ENCODE results near the gene OSGEP. TPM values are rescaled to one million over a fixed set of nuclear protein-coding genes. Genes with fewer than 3 reads are reported as not detected.
A peak's percentile ranks its signal among the peaks of the same experiment; 100 is the strongest.

OSGEP gene
- total RNA-seq, 2 experiments from 2014 or later, result 51.8 to 56.6 TPM

DNA sequence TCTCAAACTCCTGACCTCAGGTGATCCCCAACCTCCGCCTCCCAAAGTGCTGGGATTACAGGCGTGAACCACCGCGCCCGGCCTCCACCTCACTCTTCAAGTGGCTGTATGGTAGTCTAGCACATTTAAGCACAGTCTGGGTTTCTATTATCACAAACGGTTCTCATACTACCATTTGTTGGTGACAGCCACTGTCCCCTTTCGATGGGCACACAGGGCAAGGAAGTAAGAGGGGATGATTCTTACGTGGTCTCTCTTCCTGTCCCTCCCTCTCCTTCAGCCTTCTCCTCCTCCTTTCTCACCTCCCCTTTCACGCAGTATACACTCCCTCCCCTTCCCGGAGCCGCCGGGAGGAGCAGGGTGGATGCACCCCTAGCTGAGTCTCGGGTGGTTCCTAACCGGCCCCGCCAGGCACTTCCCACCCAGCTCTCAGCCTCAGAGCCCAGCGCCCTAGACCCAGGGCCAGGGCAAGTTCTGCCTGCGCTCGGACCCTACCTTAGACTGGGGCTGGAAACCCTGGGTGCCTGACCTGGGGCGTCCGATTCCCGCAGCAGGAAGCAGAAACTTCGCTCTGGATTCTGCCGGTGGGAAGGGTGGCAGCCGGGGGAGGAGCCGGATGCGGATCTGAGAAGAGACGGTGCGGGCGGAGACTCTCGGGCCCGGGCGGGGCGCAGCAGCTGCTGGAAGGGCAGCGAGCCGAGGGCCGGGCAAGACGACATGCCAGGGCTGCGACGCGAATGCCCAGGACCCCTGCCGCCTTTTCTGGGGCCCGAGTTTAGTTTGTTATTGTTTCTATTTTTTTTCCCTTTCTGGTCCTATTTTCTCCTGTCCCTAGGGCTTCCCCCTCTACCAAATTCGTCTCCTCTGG lies 41.5 kb downstream of the OSGEP start, which contains the start of gene TEP1:
TSS of gene TEP1 (minus strand) at position 626 of the 868 bp plus-strand sequence. CDS start 5,062 bp downstream, outside the sequence.
- Mint-ChIP-seq H3K4me1 (ENCODE audit: low read depth) (peaks cover 42% of the 10 kb centered on the region), H3K27me3 (ENCODE audit: low read depth) (no peaks in the 10 kb centered on the region), H3K4me3 (peak within 1 kb of the TSS; percentile 94), H3K36me3 (ENCODE audit: low read depth) (peaks cover 4% of the 10 kb centered on the region), H3K9me3 (ENCODE audit: insufficient read depth) (no peaks in the 10 kb centered on the region), H3K27ac (peak within 1 kb of the TSS; percentile 95)
- DNase-seq (peak; percentile 82), ATAC-seq (peak; percentile 92)
- CTCF ChIA-PET, result interaction anchor here (0.7 to 4.3 kb wide), 13 partner anchors 11 to 268 kb away, joined by 3 to 59 read pairs (median 17); partner anchors contain the start of genes PARP2, PIP4P1 and PNP
- POLR2A ChIA-PET, result interaction anchor here (1.0 to 3.9 kb wide), 8 partner anchors 15 to 268 kb away, joined by 3 to 29 read pairs (median 4); partner anchors contain the start of genes APEX1, OSGEP, PARP2 and PIP4P1

DNA sequence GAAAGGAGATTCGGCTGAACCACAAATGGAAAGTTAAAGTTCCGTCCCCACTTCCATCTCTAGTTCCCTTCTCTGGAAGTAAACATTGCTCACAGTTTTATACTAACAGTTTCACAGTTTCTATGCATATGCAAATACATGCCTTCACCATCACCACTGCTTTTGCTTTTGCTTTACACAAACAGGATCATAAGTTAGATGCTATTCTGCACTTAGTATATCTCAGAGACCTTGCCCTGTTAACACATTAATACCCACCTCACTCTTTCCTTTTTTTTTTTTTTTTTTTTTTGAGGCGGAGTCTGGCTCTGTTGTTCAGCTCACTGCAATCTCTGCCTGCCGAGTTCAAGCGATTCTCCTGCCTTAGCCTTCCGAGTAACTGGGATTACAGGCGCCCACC lies 42.2 kb downstream of the OSGEP start:
- Mint-ChIP-seq H3K27ac (peak overlapping the region; percentile 95), H3K4me3 (peak overlapping the region; percentile 94), H3K4me1 (ENCODE audit: low read depth) (peaks cover 41% of the 10 kb centered on the region), H3K36me3 (ENCODE audit: low read depth) (peaks cover 11% of the 10 kb centered on the region), H3K27me3 (ENCODE audit: low read depth) (no peaks in the 10 kb centered on the region), H3K9me3 (ENCODE audit: insufficient read depth) (no peaks in the 10 kb centered on the region)
- DNase-seq (no peak), ATAC-seq (peak; percentile 8)
- ChIA-PET POLR2A (interaction anchor here (0.6 to 3.9 kb wide), 4 partner anchors 16 to 112 kb away, joined by 3 to 29 read pairs (median 13); partner anchors contain the start of genes APEX1 and OSGEP), CTCF (interaction anchor here (0.7 to 4.3 kb wide), 5 partner anchors 49 to 200 kb away, joined by 3 to 53 read pairs (median 18); partner anchors contain the start of genes PARP2 and PIP4P1)

DNA sequence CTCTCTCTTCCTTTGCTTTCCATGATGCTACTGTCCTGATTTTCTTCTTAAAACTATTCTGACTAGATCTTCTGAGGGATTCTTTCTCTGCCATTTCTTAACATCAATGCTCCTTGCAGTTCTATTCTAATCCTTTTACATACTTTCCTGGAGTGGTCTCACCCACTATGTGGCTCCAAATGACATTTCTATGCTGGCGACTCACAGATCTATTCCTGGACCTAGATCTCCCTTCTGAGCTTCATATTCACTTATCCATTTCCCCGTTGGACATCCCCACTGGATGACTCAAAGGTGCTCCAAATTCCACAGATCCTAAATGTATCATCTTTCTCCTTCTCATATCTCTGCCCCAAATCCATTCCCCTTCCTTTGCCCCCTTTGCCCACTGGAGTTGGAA lies 45.4 kb downstream of the OSGEP start:
- no peak overlapping the region for H3K27ac Mint-ChIP-seq
- ChIA-PET POLR2A (no interaction called here), CTCF (no interaction called here)
- DNase-seq, result no peak
- peaks cover 39% of the 10 kb centered on the region for H3K36me3 Mint-ChIP-seq (ENCODE audit: low read depth)
- no peaks in the 10 kb centered on the region for H3K27me3 Mint-ChIP-seq (ENCODE audit: low read depth)
- peaks cover 37% of the 10 kb centered on the region for H3K4me1 Mint-ChIP-seq (ENCODE audit: low read depth)
- ATAC-seq, result no peak
- H3K4me3 Mint-ChIP-seq, result no peak overlapping the region
- no peaks in the 10 kb centered on the region for H3K9me3 Mint-ChIP-seq (ENCODE audit: insufficient read depth)

DNA sequence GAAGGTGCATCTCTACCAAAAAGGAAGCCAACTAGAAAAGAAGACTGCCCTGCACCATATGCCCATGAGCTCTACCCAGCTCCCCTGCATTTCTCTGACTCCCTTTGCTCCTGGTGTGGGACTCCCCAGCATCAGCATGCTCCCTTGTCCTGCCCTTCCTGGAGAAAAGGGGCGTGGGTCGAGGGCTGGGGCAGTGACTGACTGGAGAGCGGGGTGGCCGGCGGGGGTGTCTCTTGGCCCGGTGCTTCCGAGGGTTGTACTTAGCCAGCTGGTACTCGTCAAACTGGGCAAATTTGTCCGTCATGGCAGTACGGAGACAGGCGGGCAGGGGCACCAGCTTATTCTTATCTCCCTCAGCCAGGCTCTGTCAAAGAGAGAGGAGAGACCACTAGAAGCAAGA lies 51.1 kb downstream of the OSGEP start:
- DNase-seq, result no peak
- ATAC-seq, result no peak
- ChIA-PET POLR2A (no interaction called here), CTCF (interaction anchor here (0.7 kb wide), 1 partner anchor 12 kb away, joined by 3 read pairs; no protein-coding TSS in a partner anchor)
- Mint-ChIP-seq H3K4me1 (ENCODE audit: low read depth) (peaks cover 28% of the 10 kb centered on the region), H3K27me3 (ENCODE audit: low read depth) (no peaks in the 10 kb centered on the region), H3K27ac (no peak overlapping the region), H3K9me3 (ENCODE audit: insufficient read depth) (no peaks in the 10 kb centered on the region), H3K4me3 (no peak overlapping the region), H3K36me3 (ENCODE audit: low read depth) (peaks cover 74% of the 10 kb centered on the region)

DNA sequence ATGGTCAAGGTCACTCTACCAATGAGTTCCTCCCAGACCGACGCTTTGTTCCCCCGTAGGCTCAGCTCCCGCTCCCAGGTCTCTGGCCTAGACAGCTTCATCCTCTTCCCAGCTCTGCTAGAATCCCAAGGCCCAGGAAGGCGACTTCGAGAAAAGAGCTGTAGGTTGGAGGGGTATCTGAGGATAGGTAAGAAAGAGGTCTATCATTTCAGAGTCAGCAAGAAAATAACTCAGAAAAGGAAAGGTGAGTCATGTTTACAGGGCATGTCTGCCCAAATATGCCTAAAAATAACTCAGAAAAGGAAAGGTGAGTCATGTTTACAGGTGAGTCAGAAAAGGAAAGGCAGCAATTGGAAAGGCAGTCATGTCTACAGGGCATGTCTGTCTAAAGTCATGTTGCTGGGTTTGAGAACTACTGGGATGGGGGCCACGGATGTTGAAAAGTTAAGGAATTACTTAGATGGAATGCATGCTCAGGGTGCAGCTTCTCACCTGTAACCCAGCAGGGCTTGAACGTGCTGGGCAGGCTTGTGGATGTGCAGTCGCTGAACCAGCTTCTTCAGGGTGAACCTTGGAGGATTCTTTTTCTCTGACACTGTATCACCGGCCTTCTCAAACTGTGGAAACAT lies 53.5 kb downstream of the OSGEP start:
- Mint-ChIP-seq H3K4me3 (no peak overlapping the region), H3K4me1 (ENCODE audit: low read depth) (peaks cover 24% of the 10 kb centered on the region), H3K27me3 (ENCODE audit: low read depth) (no peaks in the 10 kb centered on the region), H3K27ac (peak overlapping the region; percentile 51), H3K36me3 (ENCODE audit: low read depth) (peaks cover 66% of the 10 kb centered on the region), H3K9me3 (ENCODE audit: insufficient read depth) (no peaks in the 10 kb centered on the region)
- no peak for DNase-seq
- POLR2A ChIA-PET, result no interaction called here
- peak; percentile 58 for ATAC-seq
- CTCF ChIA-PET, result interaction anchor here (1.0 to 1.7 kb wide), 4 partner anchors 14 to 73 kb away, joined by 3 to 7 read pairs (median 4); partner anchors contain the start of gene PARP2

DNA sequence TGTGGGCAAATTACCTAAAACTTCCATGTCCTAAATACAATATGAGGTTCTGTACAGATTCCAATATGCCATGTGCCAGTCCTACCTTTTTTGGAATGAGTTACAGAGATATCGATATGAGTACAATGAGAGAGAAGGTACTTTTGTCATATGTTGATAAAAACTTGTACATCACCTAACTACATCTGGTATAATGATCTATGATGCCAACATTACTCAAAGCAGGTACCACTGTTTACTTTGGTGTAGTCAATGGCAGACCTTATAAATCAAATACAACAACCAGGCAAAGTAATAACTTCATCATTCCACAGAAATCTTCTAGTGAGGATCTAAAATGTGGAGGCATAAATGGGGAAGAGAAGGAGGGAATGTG lies 54.0 kb downstream of the OSGEP start:
- ChIA-PET POLR2A (no interaction called here), CTCF (interaction anchor here (1.0 kb wide), 1 partner anchor 15 kb away, joined by 5 read pairs; no protein-coding TSS in a partner anchor)
- ATAC-seq (no peak), DNase-seq (no peak)
- Mint-ChIP-seq H3K4me1 (ENCODE audit: low read depth) (peaks cover 21% of the 10 kb centered on the region), H3K9me3 (ENCODE audit: insufficient read depth) (no peaks in the 10 kb centered on the region), H3K4me3 (no peak overlapping the region), H3K27me3 (ENCODE audit: low read depth) (no peaks in the 10 kb centered on the region), H3K27ac (no peak overlapping the region), H3K36me3 (ENCODE audit: low read depth) (peaks cover 65% of the 10 kb centered on the region)

DNA sequence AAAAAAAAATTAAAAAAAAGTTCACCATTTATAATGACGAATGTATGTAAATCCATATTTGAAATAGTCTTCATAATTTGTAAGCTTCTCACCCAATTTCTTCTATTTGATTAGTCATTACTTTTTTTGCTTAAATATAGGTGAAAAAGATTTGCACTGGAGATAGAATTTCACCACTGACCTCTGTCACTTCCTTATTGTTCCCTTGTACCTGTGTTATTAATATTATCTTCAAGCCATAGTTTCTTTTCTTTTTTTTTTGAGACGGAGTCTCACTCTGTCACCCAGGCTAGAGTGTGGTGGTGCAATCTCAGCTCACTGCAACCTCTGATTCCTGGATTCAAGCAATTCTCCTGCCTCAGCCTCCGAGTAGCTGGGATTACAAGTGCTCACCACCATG lies 57.1 kb downstream of the OSGEP start:
- H3K4me3 Mint-ChIP-seq, result no peak overlapping the region
- POLR2A ChIA-PET, result no interaction called here

More for the DNA sequence above, 57.1 kb downstream of the OSGEP start:
- no peaks in the 10 kb centered on the region for H3K27me3 Mint-ChIP-seq (ENCODE audit: low read depth)
- no peak overlapping the region for H3K27ac Mint-ChIP-seq
- ATAC-seq (no peak), DNase-seq (no peak)
- CTCF ChIA-PET, result no interaction called here
- H3K4me1 Mint-ChIP-seq (ENCODE audit: low read depth), result peaks cover 15% of the 10 kb centered on the region
- H3K36me3 Mint-ChIP-seq (ENCODE audit: low read depth), result peaks cover 52% of the 10 kb centered on the region
- H3K9me3 Mint-ChIP-seq (ENCODE audit: insufficient read depth), result no peaks in the 10 kb centered on the region

Other genes with a start within 250 kb of the OSGEP start
- gene OR11H6, start 231.1 kb downstream of the OSGEP start, total RNA-seq, result not detected
- gene OR11H7, start 225.8 kb downstream of the OSGEP start, total RNA-seq, result not detected
- not detected for gene OR11H4, start 215.5 kb downstream of the OSGEP start, total RNA-seq
- gene TTC5, start 148.9 kb downstream of the OSGEP start, total RNA-seq, result 10 to 100 TPM; 21.8 to 22.0 TPM
- gene CCNB1IP1, start 121.5 kb downstream of the OSGEP start, total RNA-seq, result 10 to 100 TPM; 35.3 to 38.3 TPM
- 10 to 100 TPM; 29.7 to 32.3 TPM for gene PARP2, start 111.2 kb downstream of the OSGEP start, total RNA-seq
- 10 to 100 TPM; 34.6 to 48.7 TPM for gene TEP1, start 41.3 kb downstream of the OSGEP start, total RNA-seq
- 1 to 10 TPM; 2.4 to 2.7 TPM for gene KLHL33, start 18.6 kb downstream of the OSGEP start, total RNA-seq
- 100 to 1,000 TPM; 135 to 142 TPM for gene APEX1, start 414 bp upstream of the OSGEP start, total RNA-seq
- 10 to 100 TPM; 31.3 to 31.6 TPM for gene PIP4P1, start 6.6 kb upstream of the OSGEP start, total RNA-seq
- 100 to 1,000 TPM; 211 to 216 TPM for gene PNP, start 14.6 kb upstream of the OSGEP start, total RNA-seq
- under 1 TPM; 0.29 to 0.40 TPM for gene RNASE10, start 50.7 kb upstream of the OSGEP start, total RNA-seq
- gene RNASE9, start 106.2 kb upstream of the OSGEP start, total RNA-seq, result not detected
- not detected for gene RNASE11, start 133.2 kb upstream of the OSGEP start, total RNA-seq
- not detected for gene RNASE12, start 136.6 kb upstream of the OSGEP start, total RNA-seq
- not detected for gene OR6S1, start 186.9 kb upstream of the OSGEP start, total RNA-seq
- 1 to 10 TPM in 1 of 2 experiments, under 1 TPM in 1; 0.63 to 1.6 TPM for gene RNASE4, start 229.7 kb upstream of the OSGEP start, total RNA-seq
- gene ANG, start 234.0 kb upstream of the OSGEP start, total RNA-seq, result 1 to 10 TPM; 1.1 to 1.4 TPM

Measured in activated CD8-positive, alpha-beta T cell treated with anti-CD3 and anti-CD28 coated beads, Interleukin-2, amount 10 ng/mL, durations not matched to agents 7 days and 5 days (primary cell).